ENCODE data around the gene VHLL. TPM values are rescaled to one million over a fixed set of nuclear protein-coding genes. Genes with fewer than 3 reads are reported as not detected.

VHLL gene
- total RNA-seq, 1 donor from 2014 or later = not detected

DNA sequence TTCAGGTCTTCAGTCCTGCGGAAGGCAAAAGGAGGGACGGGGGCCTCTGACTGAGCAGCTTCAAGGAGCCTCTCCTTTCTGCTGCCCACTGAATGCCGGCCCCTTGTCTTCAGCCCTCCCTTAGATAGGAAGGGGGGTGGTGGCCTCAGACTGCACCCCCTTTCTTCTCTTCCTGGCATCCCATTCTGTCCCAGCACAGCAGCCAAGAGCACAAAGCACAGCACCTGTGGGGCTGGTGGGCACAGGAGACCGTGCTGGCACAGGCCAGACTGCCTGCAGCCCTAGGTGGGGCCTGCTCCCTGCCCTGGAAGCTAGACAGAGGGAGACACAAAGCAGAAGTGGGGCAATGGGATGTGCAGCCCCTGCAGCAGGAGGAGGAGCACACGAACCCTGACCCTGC lies 49.5 kb downstream of the VHLL start:
- Mint-ChIP-seq H3K4me1 (ENCODE audit: unreplicated experiment) (no peaks in the 10 kb centered on the region), H3K36me3 (ENCODE audit: unreplicated experiment) (peaks cover 26% of the 10 kb centered on the region), H3K27me3 (ENCODE audit: unreplicated experiment) (no peaks in the 10 kb centered on the region), H3K9me3 (ENCODE audit: unreplicated experiment) (no peaks in the 10 kb centered on the region), H3K27ac (ENCODE audit: unreplicated experiment) (no peak overlapping the region), H3K4me3 (ENCODE audit: unreplicated experiment) (no peak overlapping the region)
- no peak for DNase-seq (ENCODE audit: extremely low spot score, unreplicated experiment)
- TF ChIP-seq, protein P1, sequence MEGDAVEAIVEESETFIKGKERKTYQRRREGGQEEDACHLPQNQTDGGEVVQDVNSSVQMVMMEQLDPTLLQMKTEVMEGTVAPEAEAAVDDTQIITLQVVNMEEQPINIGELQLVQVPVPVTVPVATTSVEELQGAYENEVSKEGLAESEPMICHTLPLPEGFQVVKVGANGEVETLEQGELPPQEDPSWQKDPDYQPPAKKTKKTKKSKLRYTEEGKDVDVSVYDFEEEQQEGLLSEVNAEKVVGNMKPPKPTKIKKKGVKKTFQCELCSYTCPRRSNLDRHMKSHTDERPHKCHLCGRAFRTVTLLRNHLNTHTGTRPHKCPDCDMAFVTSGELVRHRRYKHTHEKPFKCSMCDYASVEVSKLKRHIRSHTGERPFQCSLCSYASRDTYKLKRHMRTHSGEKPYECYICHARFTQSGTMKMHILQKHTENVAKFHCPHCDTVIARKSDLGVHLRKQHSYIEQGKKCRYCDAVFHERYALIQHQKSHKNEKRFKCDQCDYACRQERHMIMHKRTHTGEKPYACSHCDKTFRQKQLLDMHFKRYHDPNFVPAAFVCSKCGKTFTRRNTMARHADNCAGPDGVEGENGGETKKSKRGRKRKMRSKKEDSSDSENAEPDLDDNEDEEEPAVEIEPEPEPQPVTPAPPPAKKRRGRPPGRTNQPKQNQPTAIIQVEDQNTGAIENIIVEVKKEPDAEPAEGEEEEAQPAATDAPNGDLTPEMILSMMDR (IDR thresholded peaks at IDR 0.05) = no peak

Other genes starting within 250 kb of the VHLL start
- gene UBQLN4, start 245.5 kb downstream of the VHLL start, total RNA-seq = 36.4 and 36.9 TPM in 2 replicates
- gene LAMTOR2, start 244.5 kb downstream of the VHLL start, total RNA-seq = 56.2 and 59.9 TPM in 2 replicates
- gene RAB25, start 238.1 kb downstream of the VHLL start, total RNA-seq = not detected in 2 replicates
- 19.8 and 20.7 TPM in 2 replicates for gene MEX3A, start 216.8 kb downstream of the VHLL start, total RNA-seq
- 733 and 792 TPM in 2 replicates for gene LMNA, start 184.6 kb downstream of the VHLL start, total RNA-seq
- 1.6 and 1.8 TPM in 2 replicates for gene SEMA4A, start 145.7 kb downstream of the VHLL start, total RNA-seq
- gene SLC25A44, start 105.2 kb downstream of the VHLL start, total RNA-seq = 20.2 and 23.4 TPM in 2 replicates
- 54.1 and 57.0 TPM in 2 replicates for gene PMF1, start 86.3 kb downstream of the VHLL start, total RNA-seq
- gene BGLAP, start 57.1 kb downstream of the VHLL start, total RNA-seq = 0.52 TPM in 1 of 2 replicates, not detected in the other
- 12.0 and 12.5 TPM in 2 replicates for gene PAQR6, start 51.3 kb downstream of the VHLL start, total RNA-seq
- gene SMG5, start 16.5 kb downstream of the VHLL start, total RNA-seq = 75.8 and 78.1 TPM in 2 replicates
- gene TMEM79, start 15.0 kb downstream of the VHLL start, total RNA-seq = 2.6 and 3.3 TPM in 2 replicates
- 77.1 and 86.4 TPM in 2 replicates for gene GLMP, start 3.6 kb downstream of the VHLL start, total RNA-seq
- 192 and 193 TPM in 2 replicates for gene CCT3, start 39.0 kb upstream of the VHLL start, total RNA-seq
- not detected in 2 replicates for gene TSACC, start 39.2 kb upstream of the VHLL start, total RNA-seq
- gene RHBG, start 69.9 kb upstream of the VHLL start, total RNA-seq = not detected in 2 replicates
- gene MEF2D, start 201.5 kb upstream of the VHLL start, total RNA-seq = 33.8 and 45.8 TPM in 2 replicates

All from osteocyte (in vitro differentiated cells).